ENCODE results near the gene BFSP2. TPM values are rescaled to one million over a fixed set of nuclear protein-coding genes. Genes with fewer than 3 reads are reported as not detected.

Gene BFSP2
- total RNA-seq (not detected), polyA plus RNA-seq (not detected)
- long read RNA-seq, donor 1: 0 reads
- long read RNA-seq, donor 2: 0 reads
- long read RNA-seq, donor 3, partial matches to known transcripts: 0 of 2 reads
- long read RNA-seq, donor 3, other reads (novel, unspliced or antisense): 2 of 2 reads
- long read RNA-seq, donor 4: 0 reads

DNA sequence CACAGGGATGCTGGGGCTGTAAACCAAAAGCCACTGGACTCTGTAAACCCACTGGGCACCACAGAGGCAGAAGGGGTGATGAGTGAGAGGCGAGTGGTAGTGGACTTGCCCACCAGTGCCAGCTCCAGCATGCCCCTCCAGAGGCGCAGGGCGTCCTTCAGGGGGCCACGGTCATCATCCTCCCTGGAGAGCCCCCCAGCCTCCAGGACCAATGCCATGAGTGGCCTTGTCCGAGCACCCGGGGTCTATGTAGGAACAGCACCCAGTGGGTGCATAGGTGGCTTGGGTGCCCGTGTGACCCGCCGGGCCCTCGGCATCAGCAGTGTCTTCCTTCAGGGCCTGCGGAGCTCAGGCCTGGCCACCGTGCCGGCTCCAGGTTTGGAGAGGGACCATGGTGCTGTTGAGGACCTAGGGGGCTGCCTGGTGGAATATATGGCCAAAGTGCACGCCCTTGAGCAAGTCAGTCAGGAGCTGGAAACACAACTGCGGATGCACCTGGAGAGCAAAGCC, at the start of gene BFSP2:
Gene BFSP2 (plus strand): TSS at position 51 of the 510 bp plus-strand sequence. CDS start 28 bp downstream, at position 79.
- H3K27me3 ChIP-seq (ENCODE audit: control insufficient read depth, insufficient read depth): no peaks in the 10 kb centered on the region
- no peak within 1 kb of the TSS for H3K4me3 ChIP-seq (ENCODE audit: low read length)
- 95% methylated on average over 15 of the region's 15 CpGs for WGBS
- intact Hi-C loops (cut with DNase I): no loop called here
- H3K4me1 ChIP-seq (ENCODE audit: control insufficient read depth, insufficient read depth, low read length): no peaks in the 10 kb centered on the region
- no peak within 1 kb of the TSS for H3K27ac ChIP-seq (ENCODE audit: low read length)
- ATAC-seq: no peak
- no peaks in the 10 kb centered on the region for H3K9me3 ChIP-seq (ENCODE audit: control insufficient read depth, low read length)
- no peak for DNase-seq

DNA sequence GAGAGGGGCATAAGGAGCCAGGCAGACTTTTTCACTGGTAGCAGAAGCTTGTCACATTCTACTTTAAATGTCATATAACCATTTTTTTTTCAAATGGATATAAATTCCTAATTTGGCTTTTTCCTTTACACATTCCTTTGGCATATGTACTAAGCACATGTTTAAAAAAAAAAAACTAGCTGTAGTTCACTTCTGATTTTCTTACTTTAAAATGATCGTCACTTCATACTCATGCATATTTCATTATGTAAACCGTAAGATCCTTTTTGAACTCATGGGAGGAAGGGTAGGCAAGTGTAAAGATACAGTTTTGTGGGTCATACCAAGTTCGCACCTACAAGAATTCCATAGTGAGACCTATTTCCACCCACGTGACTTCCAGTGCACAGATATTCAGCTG, 45.1 kb upstream of the BFSP2 start:
- intact Hi-C loops (cut with DNase I): no loop called here
- Histone ChIP-seq H3K27me3 (ENCODE audit: control insufficient read depth, insufficient read depth) (no peaks in the 10 kb centered on the region), H3K4me1 (ENCODE audit: control insufficient read depth, insufficient read depth, low read length) (no peaks in the 10 kb centered on the region), H3K9me3 (ENCODE audit: control insufficient read depth, low read length) (no peaks in the 10 kb centered on the region), H3K27ac (ENCODE audit: low read length) (no peak overlapping the region), H3K4me3 (ENCODE audit: low read length) (no peak overlapping the region)
- DNase-seq (no peak), ATAC-seq (no peak)
- 83% methylated on average over 4 of the region's 4 CpGs for WGBS

GRCh38 chr3:133360476-133360875, 39.4 kb upstream of the BFSP2 start:
- Histone ChIP-seq H3K9me3 (ENCODE audit: control insufficient read depth, low read length) (no peaks in the 10 kb centered on the region), H3K4me1 (ENCODE audit: control insufficient read depth, insufficient read depth, low read length) (no peaks in the 10 kb centered on the region), H3K27ac (ENCODE audit: low read length) (no peak overlapping the region), H3K27me3 (ENCODE audit: control insufficient read depth, insufficient read depth) (no peaks in the 10 kb centered on the region), H3K4me3 (ENCODE audit: low read length) (no peak overlapping the region)
- 94% methylated on average over 2 of the region's 2 CpGs for WGBS
- intact Hi-C loops (cut with DNase I): no loop called here
- DNase-seq (no peak), ATAC-seq (no peak)

DNA sequence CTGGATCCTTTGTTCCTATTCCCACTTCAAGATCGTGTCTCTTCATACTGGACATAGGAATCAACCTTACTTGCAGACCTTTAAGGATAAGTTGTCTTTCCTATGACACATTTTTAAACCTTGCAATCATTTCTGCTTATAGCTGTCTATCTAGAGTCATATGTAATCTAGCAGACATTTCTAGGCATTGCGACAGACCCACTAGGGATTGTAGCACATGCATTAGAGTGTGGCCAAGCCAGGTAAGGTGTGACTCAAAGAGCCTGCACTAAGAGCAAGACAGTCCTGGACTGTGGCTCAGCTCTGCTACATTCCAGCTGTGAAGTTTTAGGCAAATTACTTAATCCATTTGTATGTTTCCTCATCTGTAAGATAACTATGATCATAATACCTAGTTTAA, 38.8 kb upstream of the BFSP2 start:
- H3K4me1 ChIP-seq (ENCODE audit: control insufficient read depth, insufficient read depth, low read length): no peaks in the 10 kb centered on the region
- ATAC-seq (no peak), DNase-seq (no peak)
- no peaks in the 10 kb centered on the region for H3K27me3 ChIP-seq (ENCODE audit: control insufficient read depth, insufficient read depth)
- no peak overlapping the region for H3K27ac ChIP-seq (ENCODE audit: low read length)
- no peak overlapping the region for H3K4me3 ChIP-seq (ENCODE audit: low read length)
- WGBS: 93% methylated on average over 2 of the region's 2 CpGs
- intact Hi-C loops (cut with DNase I): no loop called here
- no peaks in the 10 kb centered on the region for H3K9me3 ChIP-seq (ENCODE audit: control insufficient read depth, low read length)

DNA sequence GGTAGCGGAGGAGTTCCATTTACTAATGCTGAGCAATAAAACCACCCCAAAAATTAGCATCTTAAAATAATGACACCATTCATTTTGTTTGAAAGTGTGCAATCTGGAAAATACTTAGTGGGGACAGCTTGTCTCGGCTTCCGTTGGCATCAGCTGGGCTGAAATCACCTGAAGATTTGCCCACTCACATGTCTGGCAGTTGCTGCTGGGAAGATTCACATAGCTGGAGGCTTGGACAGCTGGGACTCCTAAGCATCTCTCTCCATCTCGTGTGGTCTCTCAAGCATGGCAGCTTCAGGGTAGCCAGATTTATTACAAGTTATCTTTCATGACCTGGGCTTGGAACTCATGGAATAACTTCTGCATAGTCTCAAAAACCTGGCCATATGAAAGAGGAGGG, 38.4 kb upstream of the BFSP2 start:
- WGBS: 84% methylated on average over 4 of the region's 4 CpGs

DNA sequence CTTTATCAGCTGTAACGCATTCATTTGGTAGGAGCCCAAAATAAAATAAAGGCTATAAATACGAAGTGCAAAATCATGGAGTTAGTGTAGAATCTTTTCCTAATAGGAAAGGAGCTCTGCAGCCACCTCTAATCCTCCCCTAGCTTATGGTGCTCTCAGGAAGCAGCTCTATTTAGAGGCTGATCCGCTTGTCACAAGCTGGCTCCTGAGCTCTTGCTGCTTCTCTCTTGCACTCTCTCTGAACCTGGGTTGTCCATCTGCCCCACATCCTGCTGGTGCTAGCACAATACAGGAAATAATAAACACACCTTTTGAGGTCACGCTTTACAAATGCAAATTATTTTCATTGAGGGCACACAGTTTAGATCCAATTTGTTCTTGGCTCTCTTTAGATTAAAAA, 37.3 kb upstream of the BFSP2 start:
- no peak for ATAC-seq
- Histone ChIP-seq H3K27ac (ENCODE audit: low read length) (no peak overlapping the region), H3K4me3 (ENCODE audit: low read length) (no peak overlapping the region), H3K4me1 (ENCODE audit: control insufficient read depth, insufficient read depth, low read length) (peaks cover 2% of the 10 kb centered on the region), H3K9me3 (ENCODE audit: control insufficient read depth, low read length) (no peaks in the 10 kb centered on the region), H3K27me3 (ENCODE audit: control insufficient read depth, insufficient read depth) (no peaks in the 10 kb centered on the region)
- intact Hi-C loops (cut with DNase I): no loop called here
- 73% methylated on average over 4 of the region's 4 CpGs for WGBS
- no peak for DNase-seq

More for the DNA sequence above, 38.4 kb upstream of the BFSP2 start:
- Histone ChIP-seq H3K27ac (ENCODE audit: low read length) (no peak overlapping the region), H3K4me1 (ENCODE audit: control insufficient read depth, insufficient read depth, low read length) (no peaks in the 10 kb centered on the region), H3K4me3 (ENCODE audit: low read length) (no peak overlapping the region), H3K9me3 (ENCODE audit: control insufficient read depth, low read length) (no peaks in the 10 kb centered on the region), H3K27me3 (ENCODE audit: control insufficient read depth, insufficient read depth) (no peaks in the 10 kb centered on the region)
- no peak for ATAC-seq
- DNase-seq: no peak
- intact Hi-C loops (cut with DNase I): no loop called here

- intact Hi-C loops (cut with DNase I): no loop called here
- H3K27ac ChIP-seq (ENCODE audit: low read length): no peak overlapping the region
- H3K4me1 ChIP-seq (ENCODE audit: control insufficient read depth, insufficient read depth, low read length): peaks cover 3% of the 10 kb centered on the region
- 74% methylated on average over 4 of the region's 4 CpGs for WGBS
- H3K27me3 ChIP-seq (ENCODE audit: control insufficient read depth, insufficient read depth): no peaks in the 10 kb centered on the region
- DNase-seq: peak in 1 of 3 donors; percentile 44
- ATAC-seq: peak; percentile 45 to 91
- H3K9me3 ChIP-seq (ENCODE audit: control insufficient read depth, low read length): no peaks in the 10 kb centered on the region
- no peak overlapping the region for H3K4me3 ChIP-seq (ENCODE audit: low read length)
Measured at GRCh38 chr3:133364704-133365103, 35.2 kb upstream of the BFSP2 start.

DNA sequence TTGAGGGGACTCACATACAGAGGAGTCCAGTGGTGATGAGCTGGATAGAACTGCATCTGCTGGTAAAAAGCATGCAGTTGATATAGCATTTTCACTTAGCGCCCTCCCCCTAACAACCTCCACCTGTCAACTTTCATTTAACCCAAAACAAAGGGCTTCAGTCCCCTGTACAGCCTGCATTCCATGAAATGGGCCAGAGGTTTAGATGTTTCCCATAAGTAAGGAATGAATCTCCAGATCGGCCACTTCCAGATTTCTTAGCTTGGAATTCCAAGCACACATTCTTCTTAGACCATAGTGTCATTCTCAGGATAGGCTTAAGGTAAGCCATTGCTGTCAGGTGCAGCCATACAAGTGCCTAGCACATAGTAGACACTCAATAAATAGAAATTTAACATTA, 32.9 kb upstream of the BFSP2 start:
- no peak for ATAC-seq

GRCh38 chr3:133367403-133367802, 32.5 kb upstream of the BFSP2 start:
- no peak overlapping the region for H3K27ac ChIP-seq (ENCODE audit: low read length)
- H3K9me3 ChIP-seq (ENCODE audit: control insufficient read depth, low read length): no peaks in the 10 kb centered on the region
- intact Hi-C loops (cut with DNase I): no loop called here
- H3K4me3 ChIP-seq (ENCODE audit: low read length): no peak overlapping the region
- no peak for DNase-seq
- 80% methylated on average over 3 of the region's 3 CpGs for WGBS
- peaks cover 3% of the 10 kb centered on the region for H3K4me1 ChIP-seq (ENCODE audit: control insufficient read depth, insufficient read depth, low read length)
- no peaks in the 10 kb centered on the region for H3K27me3 ChIP-seq (ENCODE audit: control insufficient read depth, insufficient read depth)
- ATAC-seq: no peak

More for the DNA sequence above, 32.9 kb upstream of the BFSP2 start:
- WGBS: 98% methylated on average over 2 of the region's 2 CpGs
- no peak for DNase-seq
- Histone ChIP-seq H3K4me1 (ENCODE audit: control insufficient read depth, insufficient read depth, low read length) (peaks cover 3% of the 10 kb centered on the region), H3K4me3 (ENCODE audit: low read length) (no peak overlapping the region), H3K27ac (ENCODE audit: low read length) (no peak overlapping the region), H3K9me3 (ENCODE audit: control insufficient read depth, low read length) (no peaks in the 10 kb centered on the region), H3K27me3 (ENCODE audit: control insufficient read depth, insufficient read depth) (no peaks in the 10 kb centered on the region)
- intact Hi-C loops (cut with DNase I): no loop called here

GRCh38 chr3:133367956-133368355, 31.9 kb upstream of the BFSP2 start:
- 66% methylated on average over 1 of the region's 1 CpG for WGBS
- Histone ChIP-seq H3K27ac (ENCODE audit: low read length) (no peak overlapping the region), H3K27me3 (ENCODE audit: control insufficient read depth, insufficient read depth) (no peaks in the 10 kb centered on the region), H3K9me3 (ENCODE audit: control insufficient read depth, low read length) (no peaks in the 10 kb centered on the region), H3K4me1 (ENCODE audit: control insufficient read depth, insufficient read depth, low read length) (peaks cover 3% of the 10 kb centered on the region), H3K4me3 (ENCODE audit: low read length) (no peak overlapping the region)
- DNase-seq (no peak), ATAC-seq (no peak)
- intact Hi-C loops (cut with DNase I): no loop called here

DNA sequence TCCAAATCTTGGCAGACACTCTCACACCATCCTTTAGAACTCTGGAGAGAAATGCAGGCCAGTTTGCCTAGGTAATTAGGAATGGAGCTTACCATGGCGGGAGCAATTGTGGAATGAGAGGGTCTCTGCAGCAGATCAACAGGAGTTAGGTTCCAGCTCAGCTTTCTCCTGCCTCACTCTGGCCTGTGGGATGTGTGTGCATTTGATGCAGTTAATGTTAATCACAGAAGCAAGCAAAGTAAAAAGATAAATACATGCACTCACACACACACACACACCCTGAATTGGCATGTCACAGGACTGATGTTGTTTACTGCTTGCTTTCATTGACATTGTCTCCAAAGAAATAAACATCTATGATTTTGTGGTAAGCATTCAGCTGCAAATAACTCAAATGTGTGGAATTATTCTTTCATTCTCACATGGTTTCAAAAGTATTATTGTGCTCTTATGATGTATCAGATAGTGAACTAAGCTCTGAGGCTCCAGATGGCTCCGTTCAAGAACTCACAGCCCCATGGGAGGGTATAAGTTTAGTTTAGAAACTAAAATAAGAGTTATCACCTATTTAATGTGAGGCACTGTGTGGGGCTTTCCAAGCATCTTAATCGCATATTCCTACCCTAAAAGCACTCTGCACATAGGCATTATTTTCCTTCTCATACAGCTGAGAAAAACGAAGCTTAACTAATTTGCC, 31.3 kb upstream of the BFSP2 start:
- Histone ChIP-seq H3K27me3 (ENCODE audit: control insufficient read depth, insufficient read depth) (no peaks in the 10 kb centered on the region), H3K4me3 (ENCODE audit: low read length) (no peak overlapping the region), H3K27ac (ENCODE audit: low read length) (no peak overlapping the region), H3K4me1 (ENCODE audit: control insufficient read depth, insufficient read depth, low read length) (peaks cover 3% of the 10 kb centered on the region), H3K9me3 (ENCODE audit: control insufficient read depth, low read length) (no peaks in the 10 kb centered on the region)
- no peak for ATAC-seq
- no peak for DNase-seq
- WGBS: 60% methylated on average over 4 of the region's 4 CpGs
- intact Hi-C loops (cut with DNase I): no loop called here
